Endodermal cell (in vitro differentiated cells): ENCODE results near the gene PTCHD1. TPM values are rescaled to one million over a fixed set of nuclear protein-coding genes. Genes with fewer than 3 reads are reported as not detected.

ENCODE experiments used
- DNase-seq: peaks from one replicate; pipeline ENCODE4 v3.0.0-alpha.2; 2017
- H3K27ac ChIP-seq: 2 replicates; pipeline ENCODE4 v1.5.1; 2013; ENCODE audit warnings: mild to moderate bottlenecking, low read depth, low read length, moderate library complexity
- H3K27me3 ChIP-seq: 2 replicates; pipeline ENCODE4 v1.6.1; 2013; ENCODE audit warnings: mild to moderate bottlenecking, low read length, moderate library complexity; ENCODE audit not compliant: insufficient read depth, control insufficient read depth, poor library complexity, severe bottlenecking
- H3K36me3 ChIP-seq: 2 replicates; pipeline ENCODE4 v1.7.0; 2013; ENCODE audit warnings: mild to moderate bottlenecking, low read length, moderate library complexity; ENCODE audit not compliant: control insufficient read depth, insufficient read depth
- H3K4me1 ChIP-seq: one replicate; pipeline ENCODE4 v1.7.0; 2013; ENCODE audit warnings: low read length; ENCODE audit not compliant: control insufficient read depth, insufficient read depth
- H3K4me3 ChIP-seq: 2 replicates; pipeline ENCODE4 v1.5.1; 2013; ENCODE audit warnings: mild to moderate bottlenecking, low read length, moderate library complexity
- H3K9ac ChIP-seq: 2 replicates; pipeline ENCODE4 v1.6.1; 2013; ENCODE audit warnings: mild to moderate bottlenecking, low read length, moderate library complexity; ENCODE audit not compliant: poor library complexity, severe bottlenecking; ENCODE audit errors: extremely low read depth
- H3K9me3 ChIP-seq: 2 replicates; pipeline ENCODE4 v1.6.1; 2013; ENCODE audit warnings: mild to moderate bottlenecking, low read length, moderate library complexity; ENCODE audit not compliant: control insufficient read depth
- H3K27ac Mint-ChIP-seq: 2 replicates; pipeline ENCODE4 v1.8.0; 2020; ENCODE audit warnings: mixed read lengths
- H3K27me3 Mint-ChIP-seq: 2 replicates; pipeline ENCODE4 v1.8.0; 2021; ENCODE audit warnings: mild to moderate bottlenecking, mixed read lengths; ENCODE audit not compliant: insufficient read depth
- H3K36me3 Mint-ChIP-seq: 2 replicates; pipeline ENCODE4 v1.8.0; 2020; ENCODE audit warnings: low read depth, mixed read lengths
- H3K4me1 Mint-ChIP-seq: 2 replicates; pipeline ENCODE4 v1.8.0; 2020; ENCODE audit warnings: mixed read lengths
- H3K4me3 Mint-ChIP-seq: 2 replicates; pipeline ENCODE4 v1.8.0; 2020; ENCODE audit warnings: mild to moderate bottlenecking, moderate library complexity, mixed read lengths
- H3K9me3 Mint-ChIP-seq: 2 replicates; pipeline ENCODE4 v1.8.0; 2020; ENCODE audit warnings: mild to moderate bottlenecking, mixed read lengths
- WGBS, 2 experiments: methylation state at CpG; one replicate each; pipeline versions ENCODE4 v1.1.5 to v1.1.7; 2013; ENCODE audit warnings: missing lambda C conversion rate in 2 of 2, mixed read lengths in 1 of 2; ENCODE audit not compliant: insufficient coverage in 1 of 2, insufficient read length in 1 of 2; 5-methylcytosine and 5-hydroxymethylcytosine counted together
- total RNA-seq, 2 donors: library from RNA; stranded (reverse); fragmentation: NEBNext Ultra II Directional in 1 of 2; extraction: Animal tissue kit (Norgen Biotek cat#: 25700) in 1 of 2; gene quantifications; 2 replicates in 1 of 2; 3 replicates in 1 of 2; pipeline ENCODE4 v1.2.1, GENCODE V29; 2021
- TF ChIP-seq, protein P1 (sequence below): fragments of 200-600 bp; sonication (generic); conservative IDR thresholded peaks from 2 replicates; pipeline ENCODE4 v1.5.0; 2021; ENCODE audit warnings: antibody characterized with exemption, mild to moderate bottlenecking

The PTCHD1 gene
- total RNA-seq, 2 donors from 2014 or later = 0.92 to 0.95 TPM

DNA sequence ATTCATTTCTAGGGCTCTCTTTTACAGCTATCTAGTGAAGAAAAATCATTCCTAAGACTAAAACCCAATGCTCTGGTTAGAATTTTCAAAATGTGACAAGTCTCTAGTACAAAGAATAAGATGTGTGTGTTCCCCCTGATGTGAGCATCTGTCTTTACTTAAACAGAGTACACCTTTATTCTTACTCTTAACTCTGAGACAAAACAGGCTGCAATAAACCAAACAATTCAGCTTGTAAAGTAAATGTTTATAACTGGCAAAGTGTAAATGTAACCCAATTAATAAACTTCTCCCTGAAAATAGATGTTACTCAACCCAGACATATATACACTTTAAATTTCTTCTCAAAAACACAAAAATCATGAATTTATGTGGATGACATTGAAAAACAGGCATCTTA lies 51.6 kb downstream of the PTCHD1 start:
- Histone ChIP-seq H3K4me3 (no peak overlapping the region), H3K36me3 (no peaks in the 10 kb centered on the region), H3K27me3 (no peaks in the 10 kb centered on the region), H3K9me3 (no peaks in the 10 kb centered on the region), H3K9ac (no peak overlapping the region), H3K4me1 (no peaks in the 10 kb centered on the region), H3K27ac (no peak overlapping the region)
- TF ChIP-seq, protein P1, sequence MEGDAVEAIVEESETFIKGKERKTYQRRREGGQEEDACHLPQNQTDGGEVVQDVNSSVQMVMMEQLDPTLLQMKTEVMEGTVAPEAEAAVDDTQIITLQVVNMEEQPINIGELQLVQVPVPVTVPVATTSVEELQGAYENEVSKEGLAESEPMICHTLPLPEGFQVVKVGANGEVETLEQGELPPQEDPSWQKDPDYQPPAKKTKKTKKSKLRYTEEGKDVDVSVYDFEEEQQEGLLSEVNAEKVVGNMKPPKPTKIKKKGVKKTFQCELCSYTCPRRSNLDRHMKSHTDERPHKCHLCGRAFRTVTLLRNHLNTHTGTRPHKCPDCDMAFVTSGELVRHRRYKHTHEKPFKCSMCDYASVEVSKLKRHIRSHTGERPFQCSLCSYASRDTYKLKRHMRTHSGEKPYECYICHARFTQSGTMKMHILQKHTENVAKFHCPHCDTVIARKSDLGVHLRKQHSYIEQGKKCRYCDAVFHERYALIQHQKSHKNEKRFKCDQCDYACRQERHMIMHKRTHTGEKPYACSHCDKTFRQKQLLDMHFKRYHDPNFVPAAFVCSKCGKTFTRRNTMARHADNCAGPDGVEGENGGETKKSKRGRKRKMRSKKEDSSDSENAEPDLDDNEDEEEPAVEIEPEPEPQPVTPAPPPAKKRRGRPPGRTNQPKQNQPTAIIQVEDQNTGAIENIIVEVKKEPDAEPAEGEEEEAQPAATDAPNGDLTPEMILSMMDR = no peak
- H3K27ac Mint-ChIP-seq = no peak overlapping the region
- no peaks in the 10 kb centered on the region for H3K9me3 Mint-ChIP-seq
- DNase-seq = no peak
- no peaks in the 10 kb centered on the region for H3K27me3 Mint-ChIP-seq
- H3K4me3 Mint-ChIP-seq = no peak overlapping the region
- peaks cover 9% of the 10 kb centered on the region for H3K4me1 Mint-ChIP-seq
- no peaks in the 10 kb centered on the region for H3K36me3 Mint-ChIP-seq

- no peaks in the 10 kb centered on the region for H3K9me3 ChIP-seq
- H3K4me1 Mint-ChIP-seq = peaks cover 5% of the 10 kb centered on the region
- H3K9ac ChIP-seq = no peak overlapping the region
- no peaks in the 10 kb centered on the region for H3K27me3 ChIP-seq
- WGBS, 2 experiments = 90% methylated on average over 2 of the region's 5 CpGs; no CpG with 5 or more reads in 1 of the 2 experiments
- H3K36me3 ChIP-seq = no peaks in the 10 kb centered on the region
- H3K27ac ChIP-seq = no peak overlapping the region
- no peak overlapping the region for H3K4me3 ChIP-seq
- no peaks in the 10 kb centered on the region for H3K36me3 Mint-ChIP-seq
- no peaks in the 10 kb centered on the region for H3K9me3 Mint-ChIP-seq
- no peak overlapping the region for H3K27ac Mint-ChIP-seq
- no peaks in the 10 kb centered on the region for H3K4me1 ChIP-seq
- DNase-seq = no peak
- no peak overlapping the region for H3K4me3 Mint-ChIP-seq
- TF ChIP-seq, protein P1 = no peak
- no peaks in the 10 kb centered on the region for H3K27me3 Mint-ChIP-seq
Measured at GRCh38 chrX:23386726-23387125, 52.1 kb downstream of the PTCHD1 start.

GRCh38 chrX:23387550-23388184 lies 53.0 kb downstream of the PTCHD1 start:
- Histone ChIP-seq H3K4me3 (no peak overlapping the region), H3K9me3 (no peaks in the 10 kb centered on the region), H3K27me3 (no peaks in the 10 kb centered on the region), H3K27ac (no peak overlapping the region), H3K9ac (no peak overlapping the region), H3K4me1 (no peaks in the 10 kb centered on the region), H3K36me3 (no peaks in the 10 kb centered on the region)
- H3K4me3 Mint-ChIP-seq = no peak overlapping the region
- H3K9me3 Mint-ChIP-seq = no peaks in the 10 kb centered on the region
- H3K4me1 Mint-ChIP-seq = peaks cover 3% of the 10 kb centered on the region
- TF ChIP-seq, protein P1 = no peak
- DNase-seq = no peak
- 75 to 80% methylated on average over 1 to 5 of the region's 6 CpGs for WGBS, 2 experiments
- no peaks in the 10 kb centered on the region for H3K27me3 Mint-ChIP-seq
- H3K27ac Mint-ChIP-seq = peak overlapping the region; percentile 26
- no peaks in the 10 kb centered on the region for H3K36me3 Mint-ChIP-seq
